Prostate gland (tissue), 2 donors: Measurements from ENCODE around the gene SLC35E3. TPM values are rescaled to one million over a fixed set of nuclear protein-coding genes. Genes with fewer than 3 reads are reported as not detected.
"Not testable (repeated sequence)": the region's sequence is repeated elsewhere in the genome, so short reads cannot be mapped to it uniquely, and the experiment has no call there.

Source experiments
- DNase-seq: peaks from one replicate; pipeline ENCODE4 v3.0.0-alpha.2; 2019; ENCODE audit warnings: low spot score
- H3K27ac ChIP-seq, 2 donors: fragments of 200-600 bp; sonication (generic); 2 replicates each; pipeline ENCODE4 v1.5.1; 2017 to 2019
- H3K27me3 ChIP-seq: fragments of 200-600 bp; sonication (generic); replicated peaks from 2 replicates; pipeline ENCODE4 v1.5.1; 2019; ENCODE audit not compliant: insufficient read depth
- H3K36me3 ChIP-seq, 2 donors: fragments of 200-600 bp; sonication (generic); 1 replicate in 1 of 2; 2 replicates in 1 of 2; pipeline versions ENCODE4 v1.5.1 to v1.8.1; 2017 to 2019
- H3K4me1 ChIP-seq: fragments of 200-600 bp; sonication (generic); replicated peaks from 2 replicates; pipeline ENCODE4 v1.5.1; 2019
- H3K4me3 ChIP-seq, 2 donors: fragments of 200-600 bp; sonication (generic); 2 replicates each; pipeline ENCODE4 v1.5.1; 2017 to 2019
- H3K9me3 ChIP-seq: fragments of 200-600 bp; sonication (generic); 2 replicates; pipeline ENCODE4 v1.5.1; 2017
- CTCF ChIP-seq, 4 experiments: fragments of 200-600 bp in 2 of 4; fragments of 450-650 bp in 2 of 4; sonication (generic) in 2 of 4; IDR thresholded peaks; 1 replicate in 3 of 4; 2 replicates in 1 of 4; pipeline ENCODE4 v1.5.1; 2016 to 2019; ENCODE audit warnings: antibody characterized with exemption in 4 of 4, mild to moderate bottlenecking in 2 of 4, moderate library complexity in 2 of 4
- POLR2A ChIP-seq: fragments of 450-650 bp; IDR thresholded peaks from one replicate; pipeline ENCODE4 v1.6.1; 2016; ENCODE audit warnings: antibody characterized with exemption, mild to moderate bottlenecking
- POLR2AphosphoS5 ChIP-seq: sonication (generic); formaldehyde crosslinking; IDR thresholded peaks from one replicate; pipeline ENCODE4 v1.6.1; 2017; ENCODE audit warnings: antibody characterized with exemption
- WGBS: methylation state at CpG from one replicate; pipeline ENCODE4 v1.1.5; 2018; 5-methylcytosine and 5-hydroxymethylcytosine counted together
- intact Hi-C: fragments of 100-400 bp; cut with DNase I; formaldehyde crosslinking; loops from one replicate; pipeline ENCODE4 v1.14.2; 2022
- total RNA-seq, 2 donors: library from RNA; depleted of rRNA; stranded (reverse); fragments of >200 nt; gene quantifications; one replicate each; pipeline ENCODE4 v1.1.0, GENCODE V29; 2016

SLC35E3 gene
- total RNA-seq, 2 donors from 2014 or later: 8.9 to 10.3 TPM

GRCh38 chr12:68815928-68816800 is 70.2 kb downstream of the SLC35E3 start:
- no peak overlapping the region for H3K27ac ChIP-seq
- 96% methylated on average over 8 of the region's 8 CpGs for WGBS
- no peaks in the 10 kb centered on the region for H3K9me3 ChIP-seq
- no peaks in the 10 kb centered on the region for H3K27me3 ChIP-seq
- no peak for DNase-seq
- TF ChIP-seq POLR2A (no peak), CTCF (IDR thresholded peaks at IDR 0.05) (no peak), POLR2AphosphoS5 (no peak)
- peaks cover 8% of the 10 kb centered on the region for H3K4me1 ChIP-seq
- intact Hi-C loops: no loop called here
- H3K4me3 ChIP-seq: no peak overlapping the region
- peaks cover under 1 to 4% of the 10 kb centered on the region in 2 donors for H3K36me3 ChIP-seq

- intact Hi-C loops, H3K9me3 ChIP-seq, H3K27ac ChIP-seq, H3K27me3 ChIP-seq, DNase-seq, H3K4me1 ChIP-seq, H3K4me3 ChIP-seq, H3K36me3 ChIP-seq: not testable (repeated sequence)
- WGBS: 87% methylated on average over 13 of the region's 13 CpGs
Observed at GRCh38 chr12:68819481-68819880, 73.5 kb downstream of the SLC35E3 start.

- no peaks in the 10 kb centered on the region for H3K4me1 ChIP-seq
- no peaks in the 10 kb centered on the region for H3K9me3 ChIP-seq
- DNase-seq: no peak
- H3K27me3 ChIP-seq: no peaks in the 10 kb centered on the region
- H3K4me3 ChIP-seq: no peak overlapping the region
- H3K36me3 ChIP-seq: peaks cover 4% of the 10 kb centered on the region in 2 donors
- 88% methylated on average over 6 of the region's 6 CpGs for WGBS
- no peak overlapping the region for H3K27ac ChIP-seq
- intact Hi-C loops: no loop called here
- TF ChIP-seq POLR2A: no peak
- TF ChIP-seq CTCF (IDR thresholded peaks at IDR 0.05): no peak
- no peak for TF ChIP-seq POLR2AphosphoS5
Observed at GRCh38 chr12:68821357-68822188, 75.6 kb downstream of the SLC35E3 start.

- intact Hi-C loops: no loop called here
- DNase-seq: no peak
- TF ChIP-seq CTCF (IDR thresholded peaks at IDR 0.05): no peak
- TF ChIP-seq POLR2AphosphoS5: no peak
- TF ChIP-seq POLR2A: no peak
- Histone ChIP-seq H3K4me3 (no peak overlapping the region), H3K27me3 (no peaks in the 10 kb centered on the region), H3K36me3 (peaks cover 4% of the 10 kb centered on the region in 2 donors), H3K27ac (no peak overlapping the region), H3K9me3 (no peaks in the 10 kb centered on the region), H3K4me1 (no peaks in the 10 kb centered on the region)
- 54% methylated on average over 3 of the region's 3 CpGs for WGBS
Observed at GRCh38 chr12:68823696-68824095, 77.7 kb downstream of the SLC35E3 start.

GRCh38 chr12:68824131-68824530 is 78.2 kb downstream of the SLC35E3 start:
- intact Hi-C loops: no loop called here
- no peak for TF ChIP-seq CTCF (IDR thresholded peaks at IDR 0.05)
- TF ChIP-seq POLR2AphosphoS5: no peak
- no peak for TF ChIP-seq POLR2A
- no peaks in the 10 kb centered on the region for H3K4me1 ChIP-seq
- H3K4me3 ChIP-seq: no peak overlapping the region
- no peaks in the 10 kb centered on the region for H3K27me3 ChIP-seq
- no peak for DNase-seq
- H3K9me3 ChIP-seq: no peaks in the 10 kb centered on the region
- no peak overlapping the region for H3K27ac ChIP-seq
- peaks cover 4% of the 10 kb centered on the region in 2 donors for H3K36me3 ChIP-seq
- 92% methylated on average over 5 of the region's 5 CpGs for WGBS
